GM19240 (cell line): ENCODE data around the gene ZFP36L2.
A peak's percentile ranks its signal among the peaks of the same experiment; 100 is the strongest.
"Not testable (repeated sequence)": the region's sequence is repeated elsewhere in the genome, so short reads cannot be mapped to it uniquely, and the experiment has no call there.

Experiments
- DNase-seq: peaks from one replicate; pipeline ENCODE4 v3.0.0; 2011; ENCODE audit warnings: low spot score; ENCODE audit not compliant: insufficient read length

Gene ZFP36L2

DNA sequence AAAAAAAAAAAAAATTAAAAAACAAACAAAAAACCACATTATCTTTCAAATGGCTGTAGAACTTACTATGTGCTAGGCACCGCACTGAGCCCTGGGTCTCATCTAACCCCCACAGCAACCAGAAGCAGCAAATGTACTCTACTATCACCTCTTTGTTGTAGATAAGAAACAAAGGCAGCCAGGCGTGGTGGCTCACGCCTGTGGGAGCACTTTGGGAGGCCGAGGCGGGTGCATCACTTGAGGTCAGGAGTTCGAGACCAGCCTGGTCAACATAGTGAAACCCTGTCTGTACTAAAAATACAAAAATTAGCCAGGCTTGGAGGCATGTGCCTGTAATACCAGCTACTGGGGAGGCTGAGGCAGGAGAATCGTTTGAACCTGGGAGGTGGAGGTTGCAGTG is 36.5 kb downstream of the ZFP36L2 start:
- not testable (repeated sequence) for DNase-seq

DNA sequence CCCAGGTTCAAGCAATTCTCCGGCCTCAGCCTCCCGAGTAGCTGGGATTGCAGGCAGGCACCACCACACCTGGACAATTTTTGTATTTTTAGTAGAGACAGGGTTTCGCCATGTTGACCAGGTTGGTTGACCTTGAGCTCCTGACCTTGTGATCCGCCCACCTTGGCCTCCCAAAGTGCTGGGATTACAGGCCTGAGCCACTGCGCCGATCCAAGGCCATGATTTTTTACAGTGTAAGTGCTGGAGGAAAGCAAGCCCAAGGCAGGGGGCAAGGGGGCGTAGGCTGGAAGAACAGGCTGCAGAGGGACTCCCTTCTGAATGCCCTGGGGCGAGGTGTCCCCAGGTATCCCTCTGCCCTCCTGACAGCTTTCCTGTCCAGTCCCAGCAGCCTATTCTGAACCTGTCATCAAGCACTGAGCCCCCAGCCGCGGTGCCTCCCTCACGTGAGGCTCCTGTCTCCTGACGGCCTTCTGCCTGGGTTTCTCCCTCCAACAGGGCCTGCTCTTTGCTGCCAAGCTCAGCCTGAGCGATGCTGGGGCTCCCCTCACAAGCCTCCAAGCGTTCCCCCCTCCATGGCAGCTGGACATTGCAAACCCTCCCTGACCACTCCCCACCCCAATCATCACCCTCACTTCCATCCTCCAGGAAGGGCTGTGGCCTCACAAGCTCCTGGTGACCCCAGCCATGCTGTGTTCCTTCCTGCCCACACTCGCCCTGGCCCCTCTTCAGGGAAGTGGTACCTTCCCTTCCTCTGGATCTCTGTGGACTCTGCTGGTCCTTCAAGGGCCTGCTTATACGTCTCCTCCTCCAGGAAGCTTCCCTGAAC is 37.6 kb downstream of the ZFP36L2 start:
- no peak for DNase-seq

DNA sequence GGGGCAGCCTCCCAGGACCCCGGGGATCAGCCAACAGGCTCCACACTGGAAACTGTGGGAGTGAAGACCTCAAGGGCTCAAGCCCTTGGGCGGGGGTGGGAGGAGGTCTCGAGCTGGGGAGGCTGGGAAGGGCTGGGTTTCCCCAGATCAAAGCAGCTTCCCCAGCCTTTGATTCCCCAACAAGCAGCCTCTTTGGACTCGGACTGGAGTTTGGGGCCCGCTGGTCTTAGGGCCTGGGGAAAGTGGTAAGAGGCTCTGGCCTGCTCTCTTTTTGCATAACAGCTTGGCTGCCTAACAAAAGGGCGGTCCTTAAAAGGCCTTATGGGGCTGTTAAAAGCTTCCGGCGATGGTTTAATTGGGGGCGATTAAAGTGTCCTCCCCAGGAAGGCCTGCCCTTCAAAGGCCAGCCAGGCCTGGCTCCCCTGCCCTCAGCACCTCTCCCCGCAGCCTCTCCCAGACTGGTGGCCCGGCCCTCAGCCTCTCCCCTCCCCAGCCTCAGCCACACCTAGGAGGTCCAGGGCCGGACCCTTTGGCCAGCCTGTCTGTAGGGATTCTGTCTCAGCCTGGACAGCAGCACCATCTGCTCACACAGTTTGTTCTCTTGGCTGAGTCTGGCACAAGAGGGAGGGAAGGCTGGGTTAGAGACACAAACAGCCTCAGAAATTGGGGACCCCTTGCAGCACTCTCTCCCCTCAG is 39.6 kb downstream of the ZFP36L2 start:
- no peak for DNase-seq

DNA sequence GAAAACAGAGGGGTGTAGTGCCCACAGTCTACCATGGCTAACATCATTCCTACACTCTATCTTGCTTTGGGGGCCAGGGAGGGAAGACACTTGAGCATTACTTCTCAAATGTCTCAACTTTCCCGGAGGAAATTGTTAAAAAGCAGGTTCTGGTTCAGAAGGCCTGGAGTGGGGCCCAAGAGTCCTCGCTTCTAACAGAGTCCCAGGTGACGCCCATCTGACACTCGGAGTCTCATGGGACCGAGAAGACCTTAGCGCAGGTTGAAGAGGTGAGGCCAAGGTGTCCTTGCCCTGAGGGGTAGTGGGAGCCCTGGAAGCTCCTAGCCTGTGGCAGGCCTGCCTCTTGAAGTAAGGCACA is 40.1 kb downstream of the ZFP36L2 start:
- DNase-seq: no peak

DNA sequence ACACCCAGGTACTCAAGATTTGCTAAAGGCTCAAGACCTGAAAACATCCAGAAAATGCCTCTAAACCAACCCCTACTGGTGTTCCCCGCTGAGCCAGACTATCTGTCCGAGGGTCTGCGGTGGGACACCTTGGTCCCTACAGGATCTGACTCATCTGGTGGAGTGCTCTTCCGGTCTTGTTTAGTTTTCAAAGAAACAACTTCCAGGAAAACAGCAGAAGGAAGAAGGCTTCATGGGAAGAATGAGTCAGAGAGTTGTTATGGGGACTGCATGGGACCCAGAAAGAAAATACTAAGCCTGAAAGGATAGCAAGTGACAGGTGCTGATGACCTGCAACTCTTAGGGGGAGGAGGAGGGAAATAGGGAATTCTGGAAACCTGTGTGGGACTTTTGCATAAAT is 41.3 kb downstream of the ZFP36L2 start:
- no peak for DNase-seq

DNA sequence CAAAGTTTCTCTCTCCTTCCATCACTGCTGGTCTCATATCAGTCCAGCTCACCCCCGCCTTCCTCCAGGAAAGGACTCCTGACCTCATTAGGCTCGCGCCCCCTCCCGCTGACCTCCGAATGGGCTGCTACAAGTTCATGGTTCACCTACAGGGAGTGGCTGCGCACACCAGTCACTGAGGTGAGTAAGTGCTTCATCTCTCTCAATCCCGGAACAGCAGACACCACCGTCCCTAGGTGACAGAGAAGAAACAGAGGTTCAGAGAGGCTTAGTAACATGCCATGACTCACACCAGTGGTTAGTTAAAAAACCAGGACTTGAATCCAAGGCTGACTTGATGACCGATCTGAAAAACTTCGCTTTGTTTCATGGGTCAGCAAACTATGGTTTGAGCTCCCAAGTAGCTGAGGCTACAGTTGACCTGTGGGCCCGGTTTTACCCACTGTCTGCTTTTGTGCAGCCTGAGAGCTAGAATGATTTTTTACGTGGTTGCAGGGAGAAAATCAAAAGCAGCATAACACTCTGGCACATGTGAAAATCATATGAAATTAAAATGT is 42.0 kb downstream of the ZFP36L2 start:
- no peak for DNase-seq

DNA sequence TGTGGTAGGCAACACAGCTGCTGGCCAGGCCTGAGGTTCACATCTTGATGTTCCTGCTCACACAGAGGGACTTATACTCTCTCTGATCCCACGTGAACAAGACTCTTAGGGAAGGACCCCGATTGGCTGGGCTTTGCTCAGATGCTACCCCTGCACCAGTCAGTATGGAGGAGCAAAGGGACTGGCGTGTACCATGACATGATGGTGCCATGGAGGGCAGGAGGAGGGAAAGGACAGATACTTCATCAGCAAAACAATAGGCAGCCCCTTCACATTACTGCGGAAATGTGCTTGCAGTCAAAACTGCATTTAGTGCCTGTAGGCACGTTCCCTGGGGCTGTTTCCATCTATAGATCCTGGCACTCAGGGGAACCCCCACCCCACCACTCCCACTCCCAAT is 42.7 kb downstream of the ZFP36L2 start:
- no peak for DNase-seq

DNA sequence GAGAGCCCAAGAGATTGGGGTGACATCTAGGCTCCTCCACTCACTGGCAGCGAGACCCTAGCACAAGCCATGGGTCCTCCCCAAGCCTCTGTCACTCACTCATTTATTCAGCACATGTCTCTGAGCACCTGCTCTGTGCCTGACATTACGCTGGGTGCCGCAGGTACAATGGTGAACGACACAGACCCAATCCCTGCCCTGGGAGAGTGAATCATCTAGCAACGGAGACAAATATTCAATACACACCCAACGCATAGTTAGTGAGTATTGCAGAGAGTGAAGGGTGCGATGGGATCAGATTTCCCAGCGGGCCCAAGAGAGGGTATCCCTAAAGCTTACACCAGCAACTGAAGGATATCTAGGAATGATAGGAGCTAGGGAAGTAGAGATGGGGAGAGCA is 45.5 kb downstream of the ZFP36L2 start:
- DNase-seq: no peak

DNA sequence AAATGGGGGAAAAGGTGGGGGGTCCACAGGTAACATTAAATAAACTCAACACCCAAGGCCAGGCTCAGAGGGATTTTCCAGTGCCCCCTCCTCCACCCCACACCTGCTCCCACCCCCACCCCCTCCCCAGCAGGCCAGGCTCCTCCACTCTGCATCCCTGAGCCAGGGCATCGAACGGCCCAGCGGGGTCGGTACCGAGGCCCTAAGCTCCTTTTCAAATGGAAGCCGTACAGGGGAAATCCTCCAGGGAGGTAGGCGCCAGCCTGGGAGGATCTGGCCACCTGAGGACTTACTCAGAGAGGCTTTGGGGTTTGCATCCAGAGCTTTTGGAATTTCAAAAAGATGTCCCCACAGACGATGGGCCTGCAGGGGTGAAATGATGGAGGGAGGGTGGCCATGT is 46.5 kb downstream of the ZFP36L2 start:
- no peak for DNase-seq

DNA sequence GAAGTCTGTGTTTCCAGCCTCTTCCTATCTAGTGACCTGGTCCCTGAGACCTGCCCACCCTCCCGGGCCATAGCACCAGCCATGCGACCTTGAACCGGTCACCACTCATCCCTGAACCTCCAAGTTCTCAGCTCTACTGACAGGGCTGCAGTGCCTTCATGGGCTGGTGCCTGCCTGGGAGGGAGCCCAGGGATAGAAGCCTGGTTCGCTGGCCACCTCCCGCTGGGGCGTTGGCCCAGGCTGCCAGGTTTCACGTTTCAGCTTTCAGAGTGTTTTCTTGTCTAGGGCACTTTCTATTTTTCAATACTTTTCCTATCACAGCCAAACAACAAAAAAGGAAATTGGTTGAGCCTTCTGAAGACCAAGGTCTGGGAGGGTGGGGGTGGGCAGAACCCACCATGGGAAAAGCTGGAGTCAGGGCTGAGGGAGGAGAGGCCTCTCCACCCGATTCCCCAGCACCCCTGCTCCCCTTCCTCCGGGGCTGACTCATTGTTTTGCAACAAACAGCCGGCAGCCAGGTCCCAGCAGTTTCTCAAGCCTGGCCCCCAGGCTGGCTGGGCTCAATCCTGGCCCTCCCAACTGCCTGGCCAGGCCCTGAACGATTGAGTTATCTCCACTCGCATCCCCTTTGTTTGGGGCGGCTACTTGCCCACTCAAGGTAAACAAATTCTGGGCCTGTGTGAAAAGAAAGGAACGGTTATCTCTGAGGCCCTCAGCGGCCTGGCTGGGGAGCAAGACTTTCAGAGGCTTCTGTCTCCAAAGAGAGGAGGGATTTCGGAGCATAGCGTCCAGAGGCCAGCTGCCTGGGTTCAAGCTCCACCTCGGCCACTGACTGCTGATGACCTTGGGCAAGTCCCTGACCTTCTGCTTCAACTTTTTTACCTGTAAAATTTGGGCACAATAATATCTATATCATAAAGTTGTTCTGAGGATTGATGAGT is 47.5 kb downstream of the ZFP36L2 start:
- DNase-seq: no peak

DNA sequence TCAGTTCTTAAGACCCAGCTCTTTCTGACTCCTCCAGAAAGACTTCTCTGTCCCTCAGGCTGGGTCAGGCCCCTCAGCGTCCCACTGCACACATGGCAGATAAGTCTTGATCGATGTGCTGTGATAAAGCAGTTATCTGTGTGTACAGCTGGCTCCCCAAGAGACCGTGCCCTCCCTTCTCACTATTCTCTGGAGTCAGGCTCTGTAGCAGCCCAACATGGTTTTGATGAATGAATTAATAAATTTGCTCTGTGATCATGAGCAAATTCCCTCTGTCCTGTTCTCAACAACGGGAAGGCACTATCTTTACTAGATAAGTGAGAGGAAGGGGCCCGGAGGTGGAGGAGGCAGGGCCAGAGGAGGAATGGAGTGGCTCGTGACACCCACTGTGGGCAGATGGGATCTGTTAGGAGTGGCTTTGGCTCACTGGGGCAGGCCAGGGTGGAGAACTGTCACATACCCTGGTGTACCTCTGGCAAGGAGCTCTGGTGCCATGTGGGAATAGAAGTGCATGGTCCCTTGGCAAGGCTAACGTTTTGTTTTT is 48.3 kb downstream of the ZFP36L2 start:
- no peak for DNase-seq

DNA sequence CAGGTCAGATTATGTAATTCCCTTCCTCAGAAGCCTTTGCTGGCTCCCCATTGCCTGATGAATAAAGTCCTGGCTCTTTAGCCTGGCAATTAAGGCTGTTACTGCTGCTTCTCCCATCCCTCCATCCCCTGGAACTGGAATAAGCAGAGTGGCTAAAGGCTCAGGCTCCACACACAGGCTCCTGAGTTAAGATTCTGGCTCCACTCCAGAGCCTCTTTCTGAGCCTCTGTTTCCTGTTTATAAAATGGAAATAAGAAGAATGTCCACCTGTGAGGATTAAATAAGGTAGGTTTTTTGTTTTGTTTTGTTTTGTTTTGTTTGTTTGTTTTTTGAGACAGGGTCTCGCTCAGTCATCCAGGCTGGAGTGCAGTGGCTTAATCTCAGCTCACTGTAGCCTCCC is 50.0 kb downstream of the ZFP36L2 start:
- DNase-seq: no peak

DNA sequence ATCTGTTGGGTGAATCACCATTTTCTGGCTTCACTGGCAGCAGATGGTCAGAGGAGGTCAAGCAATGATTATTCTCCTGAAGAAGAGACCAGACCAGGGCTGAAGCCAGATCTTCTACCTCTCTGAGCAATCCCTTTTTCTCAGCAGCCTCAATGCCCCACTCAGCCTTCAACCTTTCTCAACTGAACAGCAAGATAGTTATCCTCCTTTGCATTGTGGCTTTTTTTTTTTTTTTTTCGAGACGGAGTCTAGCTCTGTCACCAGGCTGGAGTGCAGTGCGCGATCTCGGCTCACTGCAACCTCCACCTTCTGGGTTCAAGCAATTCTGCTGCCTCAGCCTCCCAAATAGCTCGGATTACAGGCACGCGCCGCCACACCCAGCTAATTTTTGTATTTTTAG is 50.5 kb downstream of the ZFP36L2 start:
- DNase-seq: no peak

DNA sequence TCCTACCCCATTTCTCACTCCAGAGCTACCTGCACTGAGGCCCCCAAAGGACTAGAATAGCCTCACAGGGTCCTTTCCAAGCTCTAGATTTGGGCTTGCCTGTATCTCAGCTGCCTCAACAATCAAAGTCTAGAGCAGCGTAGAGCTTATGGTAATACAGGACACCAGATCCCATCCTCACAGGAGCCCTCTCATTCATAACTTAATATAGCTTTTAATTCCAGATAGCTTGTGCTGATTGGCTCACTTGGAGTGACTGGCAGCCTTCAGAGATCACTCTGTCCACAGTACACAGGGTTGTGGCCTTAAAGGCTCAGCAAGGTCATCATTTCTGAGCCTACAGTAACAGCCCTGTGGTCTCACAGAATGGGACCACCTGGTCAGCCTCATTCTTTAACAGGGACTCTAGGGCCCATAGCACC is 51.4 kb downstream of the ZFP36L2 start:
- no peak for DNase-seq

DNA sequence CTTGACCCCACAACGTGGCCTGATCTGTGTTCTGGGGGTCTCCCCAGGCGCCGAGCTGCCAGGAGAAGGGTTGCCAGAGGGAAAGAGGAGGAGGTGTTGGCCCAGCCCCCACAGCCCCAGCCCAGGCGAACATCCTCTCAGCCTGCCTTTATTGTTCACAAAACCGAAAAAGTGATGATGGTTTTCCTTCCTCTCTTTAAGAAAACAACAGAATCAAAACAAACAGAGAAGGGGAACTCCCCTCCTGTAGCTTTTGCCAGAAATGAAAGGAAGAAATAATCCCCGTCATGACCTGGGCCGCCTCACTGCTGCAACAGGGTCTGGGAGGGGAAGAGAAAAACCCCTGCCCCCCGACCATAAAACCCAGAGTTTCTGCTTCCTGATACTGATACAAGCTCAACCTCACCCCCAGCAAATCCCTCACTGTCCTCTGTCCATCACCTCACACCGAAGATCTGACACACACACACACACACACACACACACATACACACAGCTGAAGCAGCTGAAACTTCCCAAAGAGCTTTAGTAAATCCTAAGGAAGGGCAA is 52.0 kb downstream of the ZFP36L2 start:
- peak; percentile 85 for DNase-seq
